Neutrophil (primary cell): ENCODE measurements around the gene MYL12A.

ENCODE experiments used
- H3K27ac ChIP-seq: fragments of 200-600 bp; sonication (generic); 2 replicates; pipeline ENCODE4 v1.5.1; 2016; ENCODE audit warnings: mild to moderate bottlenecking, moderate library complexity
- H3K27me3 ChIP-seq: fragments of 200-600 bp; sonication (generic); 2 replicates; pipeline ENCODE4 v1.6.0; 2016; ENCODE audit warnings: mild to moderate bottlenecking
- H3K36me3 ChIP-seq: fragments of 200-600 bp; sonication (generic); 2 replicates; pipeline ENCODE4 v1.5.1; 2017
- H3K4me1 ChIP-seq, 2 experiments: fragments of 200-600 bp in 1 of 2; sonication (generic) in 1 of 2; 1 replicate in 1 of 2; 2 replicates in 1 of 2; pipeline versions ENCODE4 v1.5.1 to v1.6.1; 2013 to 2016; ENCODE audit warnings: low read depth in 1 of 2, low read length in 1 of 2, mild to moderate bottlenecking in 1 of 2, moderate library complexity in 1 of 2; ENCODE audit not compliant: control insufficient read depth in 1 of 2, insufficient read depth in 1 of 2
- H3K4me3 ChIP-seq, 2 experiments: fragments of 200-600 bp in 1 of 2; sonication (generic) in 1 of 2; 1 replicate in 1 of 2; 2 replicates in 1 of 2; pipeline ENCODE4 v1.5.1; 2013 to 2016; ENCODE audit warnings: low read depth in 1 of 2, low read length in 1 of 2, mild to moderate bottlenecking in 1 of 2, moderate library complexity in 1 of 2
- H3K9me3 ChIP-seq: fragments of 200-600 bp; sonication (generic); 2 replicates; pipeline ENCODE4 v1.5.1; 2016
- CTCF ChIP-seq: fragments of 200-600 bp; sonication (generic); IDR thresholded peaks from 2 replicates; pipeline ENCODE4 v1.5.1; 2016; ENCODE audit warnings: antibody characterized with exemption

Gene MYL12A

DNA sequence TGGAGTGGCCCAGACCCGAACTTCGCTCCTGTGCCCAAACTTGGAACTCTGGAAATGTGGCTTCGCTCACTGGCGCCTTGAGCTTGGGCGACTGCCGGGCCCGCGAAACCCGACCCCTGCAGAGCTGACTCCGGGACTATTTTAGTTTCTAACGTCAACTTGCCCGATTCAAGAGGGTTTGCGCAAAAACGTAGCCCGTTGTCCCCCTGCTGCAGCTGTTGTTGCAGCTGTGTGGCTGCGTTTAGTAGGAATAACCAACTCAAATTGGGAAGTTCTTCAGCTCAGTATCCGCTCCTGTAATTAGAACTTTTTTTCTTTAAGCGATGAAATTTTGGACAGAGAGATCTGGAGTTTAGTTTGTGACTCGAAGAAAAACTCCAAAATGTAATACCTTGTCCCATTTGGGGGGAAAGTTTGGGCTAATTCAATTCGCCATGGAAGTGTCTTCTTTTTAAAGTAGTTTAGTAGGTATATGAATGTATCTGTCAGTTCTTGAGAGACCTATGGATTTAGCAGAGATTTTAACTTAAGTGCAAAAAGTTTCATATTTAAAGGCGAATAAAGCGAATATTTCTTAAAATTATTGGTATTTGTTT lies 559 bp downstream of the MYL12A start:
- peak overlapping the region; percentile 96 to 98 for H3K4me3 ChIP-seq
- no peaks in the 10 kb centered on the region for H3K27me3 ChIP-seq
- peaks cover 15% of the 10 kb centered on the region for H3K36me3 ChIP-seq
- H3K4me1 ChIP-seq = peaks cover 67 to 76% of the 10 kb centered on the region in 2 experiments
- no peak for TF ChIP-seq CTCF
- H3K9me3 ChIP-seq = no peaks in the 10 kb centered on the region
- H3K27ac ChIP-seq = peak overlapping the region; percentile 97

GRCh38 chr18:3248658-3249359 lies 1.2 kb downstream of the MYL12A start:
- Histone ChIP-seq H3K9me3 (no peaks in the 10 kb centered on the region), H3K36me3 (peaks cover 22% of the 10 kb centered on the region), H3K4me1 (peaks cover 71 to 82% of the 10 kb centered on the region in 2 experiments), H3K27ac (peak overlapping the region; percentile 97), H3K27me3 (no peaks in the 10 kb centered on the region), H3K4me3 (peak overlapping the region; percentile 96 to 98)
- no peak for TF ChIP-seq CTCF

GRCh38 chr18:3250237-3251107 lies 2.9 kb downstream of the MYL12A start:
- H3K9me3 ChIP-seq = no peaks in the 10 kb centered on the region
- H3K36me3 ChIP-seq = peaks cover 38% of the 10 kb centered on the region
- no peak overlapping the region for H3K4me3 ChIP-seq
- H3K27me3 ChIP-seq = no peaks in the 10 kb centered on the region
- peak overlapping the region; percentile 97 for H3K27ac ChIP-seq
- peaks cover 66 to 76% of the 10 kb centered on the region in 2 experiments for H3K4me1 ChIP-seq
- TF ChIP-seq CTCF = no peak

DNA sequence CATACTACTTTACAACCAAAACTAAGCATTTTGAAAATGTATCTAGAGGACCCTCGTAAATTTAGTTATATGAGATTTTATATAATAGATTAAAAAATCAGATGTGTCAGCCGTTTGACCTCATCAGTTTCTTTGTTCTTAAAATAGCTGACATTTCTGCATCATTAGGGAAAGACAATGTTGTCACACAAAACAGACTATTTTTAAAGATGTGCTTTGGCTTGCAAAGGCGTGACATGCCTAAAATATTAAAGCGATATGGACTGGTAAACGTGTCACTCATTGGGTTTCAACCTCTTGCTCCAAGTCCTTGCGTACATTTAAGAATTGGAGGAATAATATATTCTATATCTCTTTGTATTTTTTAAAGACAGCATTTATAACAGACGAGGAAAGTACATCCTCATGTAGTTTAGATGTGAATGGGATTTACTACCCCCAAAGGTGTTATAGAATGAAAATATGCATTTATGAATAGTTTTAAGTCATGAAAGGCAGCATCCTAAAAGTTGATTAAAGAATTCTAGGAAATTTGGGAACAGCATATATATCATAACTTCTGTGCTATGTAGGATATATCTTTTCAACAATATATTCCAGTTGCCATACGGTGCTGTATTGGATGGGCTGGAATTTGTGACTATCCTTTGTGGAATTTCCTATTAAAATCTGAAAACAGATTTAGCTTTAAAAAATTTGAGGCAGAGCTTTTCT lies 3.8 kb downstream of the MYL12A start:
- Histone ChIP-seq H3K27ac (peak overlapping the region; percentile 42), H3K27me3 (no peaks in the 10 kb centered on the region), H3K4me3 (no peak overlapping the region), H3K9me3 (no peaks in the 10 kb centered on the region), H3K36me3 (peaks cover 48% of the 10 kb centered on the region), H3K4me1 (peaks cover 57 to 66% of the 10 kb centered on the region in 2 experiments)
- no peak for TF ChIP-seq CTCF

DNA sequence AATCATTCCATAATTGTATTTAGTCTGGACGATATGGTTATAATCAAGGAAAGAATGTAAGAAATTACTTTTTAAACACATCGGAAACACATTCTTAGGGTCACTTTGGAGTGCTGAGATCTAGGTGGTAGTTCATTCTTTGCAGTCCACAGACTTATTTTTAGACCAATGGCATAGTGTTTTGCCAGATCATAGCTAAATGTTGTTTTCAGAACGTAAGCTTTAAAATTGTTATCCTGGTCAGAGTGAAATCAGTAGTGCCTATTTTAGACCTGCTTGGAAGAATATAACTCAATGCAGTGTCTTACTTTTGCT lies 4.3 kb downstream of the MYL12A start:
- Histone ChIP-seq H3K36me3 (peaks cover 53% of the 10 kb centered on the region), H3K4me3 (no peak overlapping the region), H3K4me1 (peaks cover 52 to 61% of the 10 kb centered on the region in 2 experiments), H3K27ac (peak overlapping the region; percentile 42), H3K27me3 (no peaks in the 10 kb centered on the region), H3K9me3 (no peaks in the 10 kb centered on the region)
- TF ChIP-seq CTCF = no peak
